NCI-H345 (cell line): Measurements from ENCODE around the gene TTC6.

Source experiments
- DNase-seq: peaks from one replicate; lab custom pipeline; 2025; lab: John Stamatoyannopoulos, UW

Gene TTC6

GRCh38 chr14:37597538-37597913, 2.1 kb downstream of the TTC6 start:
- DNase-seq, result peak; percentile 52

DNA sequence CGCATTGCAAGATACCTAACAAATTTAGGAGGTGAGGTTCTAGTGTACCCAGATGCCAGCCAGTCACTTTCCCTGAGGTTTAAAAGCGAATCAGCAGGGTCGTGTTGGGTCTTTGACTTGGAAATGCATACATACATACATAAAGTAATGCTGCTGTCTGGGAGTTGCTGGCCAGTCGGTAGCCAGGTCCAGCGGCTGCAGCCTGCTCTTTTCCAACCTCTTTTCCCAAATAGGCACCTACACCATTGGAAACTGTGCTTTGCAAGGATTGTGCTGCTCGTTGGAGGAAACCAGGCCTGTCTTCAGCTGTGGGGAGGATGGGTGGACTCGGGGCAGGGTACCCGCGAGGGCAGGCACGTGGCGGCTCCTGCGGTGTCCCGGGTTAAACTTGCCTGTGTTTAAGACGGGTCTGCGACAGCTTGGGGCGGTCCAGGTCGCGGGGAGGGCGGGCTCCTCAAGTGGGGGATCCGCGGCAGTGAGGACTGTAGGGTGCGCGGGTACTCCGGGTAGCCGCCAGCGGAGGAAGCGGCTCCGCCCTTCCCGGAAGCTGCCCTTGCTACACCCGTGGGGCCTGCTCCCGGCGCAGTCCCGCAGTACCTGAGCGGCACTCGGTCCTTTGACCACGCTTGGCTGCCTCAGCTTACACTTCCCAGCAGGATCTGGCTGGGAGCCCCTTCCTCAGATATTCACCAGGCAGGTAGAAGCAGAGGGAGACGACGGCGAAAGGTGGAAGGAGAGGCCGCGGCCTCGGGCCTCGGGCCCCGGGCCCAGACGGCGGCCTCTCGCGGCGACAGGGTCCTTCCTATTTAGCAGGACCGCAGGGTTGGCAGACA, 2.7 kb downstream of the TTC6 start:
- peak; percentile 34 for DNase-seq

GRCh38 chr14:37598747-37599506, 3.5 kb downstream of the TTC6 start:
- DNase-seq, result peak; percentile 41

DNA sequence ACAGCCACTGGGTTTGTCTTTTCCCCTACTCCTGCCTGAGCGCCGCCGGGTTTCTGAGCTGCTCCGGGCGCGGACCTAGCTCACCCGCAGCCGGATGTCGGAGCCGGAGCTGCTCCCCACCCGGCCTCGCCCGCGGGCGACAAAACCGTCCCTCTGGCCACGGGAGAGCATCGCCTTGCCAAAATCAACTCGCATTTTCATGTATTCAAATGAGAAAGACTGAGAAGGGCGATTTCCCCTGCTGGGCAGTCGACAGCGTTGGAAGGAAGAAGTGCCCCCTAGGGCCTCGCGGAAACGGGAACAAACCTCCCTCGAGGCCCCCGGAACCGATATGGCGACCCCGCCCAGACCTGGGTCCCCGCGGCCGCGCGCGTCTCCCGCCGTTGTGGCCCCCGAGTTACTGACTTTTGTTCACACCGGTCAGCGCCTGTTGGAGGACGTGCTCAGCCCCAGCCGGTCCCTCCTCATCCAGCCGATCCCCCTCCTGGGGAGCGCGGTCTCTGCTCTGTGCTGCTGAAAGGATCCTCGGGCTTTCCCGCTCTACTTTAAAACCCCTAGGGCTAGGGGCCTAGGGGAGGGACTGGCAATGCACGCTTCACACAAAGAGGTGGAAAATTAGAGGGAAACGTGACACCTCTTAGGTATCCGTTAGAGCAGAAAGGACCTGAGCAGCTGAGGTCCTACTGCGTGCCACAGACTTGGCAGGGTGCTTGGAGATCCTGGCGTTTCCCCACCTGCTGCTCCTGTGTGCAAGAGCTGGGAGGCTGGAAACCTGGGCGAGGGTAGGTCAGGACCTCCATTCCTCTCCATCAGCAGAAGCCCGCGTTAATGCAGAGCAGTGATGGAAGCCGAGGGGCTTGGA, 4.3 kb downstream of the TTC6 start:
- DNase-seq, result peak; percentile 66

- no peak for DNase-seq
Observed at GRCh38 chr14:37600880-37601741, 5.7 kb downstream of the TTC6 start.

GRCh38 chr14:37601865-37602264, 6.4 kb downstream of the TTC6 start:
- DNase-seq, result no peak

DNA sequence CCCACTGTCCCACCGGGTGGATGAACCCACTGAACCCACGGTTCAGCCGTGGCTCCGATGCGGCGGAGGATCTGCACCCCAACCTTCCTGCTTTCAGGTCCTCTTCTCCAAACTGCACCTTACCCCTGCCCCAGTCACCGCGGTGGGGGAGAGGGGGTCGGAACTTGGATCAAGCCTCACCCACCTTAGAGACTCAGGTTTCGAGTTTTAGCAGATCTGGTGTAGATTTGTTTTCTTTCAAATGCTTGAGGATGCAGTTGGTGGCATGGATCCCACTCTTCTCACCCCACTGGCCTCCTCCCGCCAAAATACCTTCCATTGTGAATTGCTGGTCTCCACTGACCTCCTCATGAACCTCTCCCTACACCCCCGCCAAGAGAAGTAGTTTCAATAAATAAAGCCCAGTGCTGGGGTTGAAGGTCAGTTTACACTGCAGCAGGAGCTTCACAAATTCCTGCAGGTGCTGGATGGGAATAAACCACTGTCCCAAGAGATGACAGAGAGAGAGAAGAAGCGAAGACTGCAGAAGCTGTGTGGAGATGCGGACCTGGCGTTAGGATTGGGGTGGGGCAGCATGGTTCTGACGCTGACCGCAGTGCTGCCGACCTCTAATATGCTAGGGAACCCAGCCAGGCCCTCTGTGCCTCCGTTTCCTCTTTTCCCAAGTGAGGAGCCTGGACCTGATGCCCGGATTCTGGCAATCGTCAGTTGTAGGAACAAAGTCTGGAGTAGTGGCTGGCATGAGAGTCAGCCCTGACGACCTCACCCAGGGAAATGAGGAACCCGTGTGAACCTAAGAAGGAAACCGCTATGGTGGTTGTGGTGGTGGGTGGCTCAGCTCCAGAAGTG, 7.4 kb downstream of the TTC6 start:
- no peak for DNase-seq

DNA sequence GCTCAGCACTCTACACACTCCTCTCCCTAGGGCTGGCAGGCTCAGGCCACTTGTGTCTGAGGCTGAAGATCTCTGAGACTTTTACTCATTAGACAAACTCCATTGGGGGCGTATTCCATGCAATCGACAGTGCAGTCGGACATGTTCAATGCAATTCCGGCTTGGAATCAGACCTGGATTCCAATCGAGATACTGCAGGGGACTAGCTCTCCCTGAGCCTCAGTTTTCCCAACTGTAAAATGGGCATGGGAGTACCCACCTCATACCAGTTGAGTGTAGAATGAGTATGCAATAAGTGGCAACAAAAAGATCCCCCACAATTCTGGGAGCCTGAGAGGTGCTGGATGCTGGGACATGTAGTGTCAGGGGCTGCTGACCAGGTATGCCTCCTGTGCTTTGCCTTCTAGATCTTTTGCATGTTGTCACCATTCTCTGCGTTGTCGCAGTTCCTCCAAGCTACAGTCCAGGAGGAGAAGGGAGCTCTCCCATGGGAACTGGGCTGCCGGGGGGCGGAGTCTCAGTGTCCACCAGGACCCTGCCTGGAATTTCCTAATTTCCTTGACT, 8.3 kb downstream of the TTC6 start:
- DNase-seq, result no peak

DNA sequence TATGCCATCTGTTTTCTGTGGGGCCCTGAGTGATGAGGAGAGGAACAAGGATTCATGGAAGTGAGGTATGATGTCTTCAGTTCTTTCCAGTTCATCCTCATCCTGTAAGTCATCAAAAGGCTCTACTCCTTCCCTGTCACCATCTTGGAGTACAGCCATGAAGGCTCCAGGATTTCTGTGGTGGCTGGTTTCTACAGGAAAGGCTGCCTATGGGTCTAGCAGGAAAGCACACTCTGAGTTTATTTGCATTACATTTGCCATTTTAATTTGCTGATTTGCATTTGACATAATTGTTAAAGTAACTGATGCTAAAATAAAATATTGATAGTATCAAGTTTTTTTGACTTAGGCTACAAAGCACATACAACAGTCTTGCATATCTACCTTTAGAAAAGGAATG, 11.2 kb downstream of the TTC6 start:
- DNase-seq, result no peak

GRCh38 chr14:37608649-37609048, 13.2 kb downstream of the TTC6 start:
- no peak for DNase-seq

DNA sequence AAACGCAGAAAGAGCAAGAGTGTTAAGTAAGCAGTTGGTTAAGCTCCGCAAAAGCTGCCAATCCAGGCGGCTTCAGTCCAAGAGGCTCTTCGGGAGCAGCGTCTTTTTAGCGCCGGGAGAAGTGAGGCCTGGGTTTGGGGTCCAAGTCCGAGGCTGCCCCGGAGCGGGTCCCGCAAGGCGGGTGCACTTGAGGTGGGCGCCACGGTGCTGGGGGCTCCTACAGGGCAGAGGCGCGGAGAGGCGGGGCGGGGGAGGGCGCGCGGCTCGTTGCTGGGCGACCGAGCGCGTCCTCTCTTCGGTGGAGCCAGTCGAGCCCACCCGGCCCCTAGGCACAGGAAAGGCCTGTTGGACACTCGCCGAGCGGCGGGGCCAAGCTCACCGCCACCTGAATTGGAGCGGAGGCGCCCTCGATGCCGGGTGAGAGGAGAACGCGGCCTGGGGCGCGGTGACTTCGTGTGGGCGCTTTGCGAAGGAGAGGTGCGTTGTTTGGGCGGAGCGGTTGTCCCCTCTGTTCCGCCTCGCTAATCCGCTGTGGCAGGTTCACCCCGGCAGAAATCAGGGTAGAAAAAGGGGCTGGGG, 15.6 kb downstream of the TTC6 start:
- DNase-seq, result no peak

DNA sequence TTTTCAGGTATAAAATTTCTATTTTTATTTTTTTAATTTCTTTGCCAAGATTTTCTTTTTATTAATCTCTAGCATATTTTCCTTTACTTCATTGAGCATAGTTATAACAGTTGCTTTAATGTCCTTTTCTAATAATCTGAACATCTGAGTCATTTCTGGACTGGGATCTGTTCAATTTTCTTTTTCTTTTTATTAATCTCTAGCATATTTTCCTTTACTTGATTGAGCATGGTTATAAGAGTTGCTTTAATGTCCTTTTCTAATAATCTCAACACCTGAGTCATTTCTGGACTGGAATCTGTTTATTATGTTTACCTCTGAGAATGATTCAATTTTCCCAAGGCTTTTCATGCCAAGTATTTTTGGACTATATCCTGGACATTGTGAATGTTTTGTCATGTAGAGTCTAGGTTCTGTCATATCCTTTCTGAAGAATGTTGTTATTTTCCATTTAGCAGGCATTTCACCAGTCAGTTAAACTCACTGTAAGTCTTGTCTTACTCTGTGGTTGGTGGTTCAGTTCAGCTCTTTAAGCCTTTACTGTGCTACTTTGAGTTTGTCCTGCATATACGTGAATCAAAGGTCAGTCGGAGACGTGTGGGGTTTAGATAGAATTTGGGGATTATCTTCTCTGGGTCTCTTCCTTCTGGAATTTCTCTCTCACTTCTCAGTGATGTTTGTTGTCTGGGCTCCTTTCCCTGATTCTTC, 20.3 kb downstream of the TTC6 start:
- DNase-seq, result no peak

DNA sequence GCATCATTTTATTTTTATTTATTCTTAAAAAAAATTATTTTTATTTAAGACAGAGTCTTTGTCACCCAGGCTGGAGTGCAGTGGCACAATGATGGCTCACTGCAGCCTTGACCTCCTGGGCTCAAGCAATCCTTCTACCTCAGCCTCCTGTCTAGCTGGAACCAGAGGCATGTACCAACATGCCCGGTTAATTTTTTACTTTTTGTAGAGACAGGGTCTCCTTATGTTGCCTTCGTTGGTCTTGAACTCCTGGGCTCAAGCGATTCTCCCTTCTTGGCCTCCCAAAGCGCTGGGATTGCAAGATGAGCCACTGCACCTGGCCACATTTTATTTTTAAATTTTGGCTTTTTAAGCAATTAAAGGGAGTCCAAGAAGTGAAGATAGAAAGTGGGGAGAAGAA, 21.4 kb downstream of the TTC6 start:
- DNase-seq, result no peak

GRCh38 chr14:37617864-37618365, 22.5 kb downstream of the TTC6 start:
- no peak for DNase-seq

DNA sequence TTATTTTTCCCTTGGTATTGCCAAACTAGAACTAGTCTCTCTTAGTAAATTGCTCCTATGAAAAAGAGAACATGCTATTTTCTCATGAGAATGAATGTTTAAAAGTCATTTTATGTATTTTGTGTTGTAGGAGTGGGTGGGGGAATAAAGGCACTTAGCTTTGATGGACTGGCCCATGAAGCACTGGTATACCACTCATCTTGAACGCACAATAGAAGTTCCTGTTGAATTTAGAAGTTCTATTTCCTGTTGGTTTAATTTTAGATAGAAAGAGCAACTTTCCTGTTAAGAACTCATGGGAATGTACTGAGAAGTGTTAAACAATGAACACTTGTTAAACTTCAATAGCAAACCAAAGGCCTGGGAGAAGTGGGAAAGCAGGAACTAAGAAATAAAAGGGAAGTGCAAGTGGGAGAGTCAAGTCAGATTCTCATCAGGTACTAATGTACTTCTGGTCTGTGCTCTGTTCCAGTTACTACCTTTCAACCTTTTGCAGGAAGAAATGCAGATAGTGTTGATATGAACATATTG, 23.1 kb downstream of the TTC6 start:
- no peak for DNase-seq

DNA sequence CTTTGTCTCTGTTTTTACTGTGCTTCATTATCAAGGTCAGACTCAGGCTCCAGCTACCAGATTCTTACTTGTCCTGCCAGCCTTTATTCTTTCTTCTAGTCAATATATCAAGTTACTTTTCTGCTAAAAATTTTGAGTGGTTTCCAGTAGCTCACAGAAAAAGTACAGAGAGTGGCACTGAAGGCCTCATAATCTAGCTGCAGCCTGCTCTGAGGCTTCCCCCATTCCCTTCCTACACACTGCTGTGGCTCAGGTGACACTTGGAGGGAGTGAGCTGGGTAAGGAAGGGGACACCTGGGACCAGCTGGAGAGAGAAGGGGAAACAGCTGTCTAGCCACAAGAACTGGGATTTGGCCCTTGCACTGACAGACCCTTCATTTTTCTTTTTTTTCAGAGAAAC, 25.4 kb downstream of the TTC6 start:
- DNase-seq, result no peak

DNA sequence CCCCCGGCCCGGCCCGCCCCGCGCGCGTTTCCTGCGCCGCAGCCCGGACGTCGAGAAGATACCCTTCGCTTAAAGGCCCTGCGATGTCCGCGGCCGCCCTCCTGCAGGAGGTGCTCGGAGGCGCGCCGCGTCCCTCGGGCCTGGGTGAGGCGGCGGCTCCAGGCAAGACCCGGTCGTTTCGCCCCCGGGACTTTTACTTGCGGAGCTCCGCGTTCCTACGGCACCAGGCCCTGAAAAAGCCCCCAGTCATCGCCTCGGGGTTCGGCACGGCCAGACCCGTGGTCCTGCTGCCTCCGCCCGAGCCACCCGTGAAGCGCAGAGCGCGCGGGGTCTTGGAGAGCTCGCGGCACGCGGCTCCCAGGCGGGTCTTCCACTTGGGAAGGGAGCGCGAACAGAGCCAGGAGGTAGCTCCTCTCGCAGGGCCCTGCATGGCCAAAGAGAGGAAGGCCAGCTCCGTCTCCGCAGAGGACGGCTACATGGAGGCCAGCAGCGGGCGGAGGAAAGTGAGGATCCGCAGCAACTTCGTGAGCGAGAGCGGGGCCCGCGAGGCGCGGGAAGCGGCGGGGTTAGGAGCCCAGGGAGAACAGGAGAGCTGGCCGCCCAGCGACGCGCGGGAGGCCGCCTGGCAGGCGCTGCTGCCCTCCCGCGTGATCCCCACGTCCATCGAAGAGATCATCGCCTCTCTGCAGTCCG, 26.9 kb downstream of the TTC6 start:
- DNase-seq, result no peak

- DNase-seq, result peak; percentile 64
Observed at GRCh38 chr14:37623426-37623951, 28.1 kb downstream of the TTC6 start.
